ENCODE results near the gene NQO2.
"Not testable (repeated sequence)": the region's sequence is repeated elsewhere in the genome, so short reads cannot be mapped to it uniquely, and the experiment has no call there.

Gene NQO2

GRCh38 chr6:2970753-2971419, 28.8 kb upstream of the NQO2 start:
- peak; percentile 49 to 73 for DNase-seq

- DNase-seq, result peak; percentile 44 to 57
Measured at GRCh38 chr6:2971420-2972218, 28.1 kb upstream of the NQO2 start, which contains the start of gene SERPINB6. SERPINB6 (minus strand) TSS chr6:2971567; CDS start chr6:2959332, 12,235 bp downstream.

GRCh38 chr6:2972219-2972487, 27.5 kb upstream of the NQO2 start:
- DNase-seq, result not testable (repeated sequence)

- not testable (repeated sequence) for DNase-seq
Measured at GRCh38 chr6:2972685-2973084, 27.0 kb upstream of the NQO2 start.

GRCh38 chr6:2973180-2973579, 26.5 kb upstream of the NQO2 start:
- not testable (repeated sequence) for DNase-seq

- DNase-seq, result no peak
Measured at GRCh38 chr6:2973676-2974075, 26.0 kb upstream of the NQO2 start.

GRCh38 chr6:2976060-2976459, 23.6 kb upstream of the NQO2 start:
- no peak for DNase-seq

GRCh38 chr6:2976571-2977085, 23.1 kb upstream of the NQO2 start:
- no peak for DNase-seq

GRCh38 chr6:2977290-2977689, 22.4 kb upstream of the NQO2 start:
- no peak for DNase-seq

GRCh38 chr6:2977799-2978590, 21.7 kb upstream of the NQO2 start:
- no peak for DNase-seq

- no peak for DNase-seq
Measured at GRCh38 chr6:2978923-2979322, 20.8 kb upstream of the NQO2 start.

- DNase-seq, result no peak
Measured at GRCh38 chr6:2979819-2980464, 19.8 kb upstream of the NQO2 start.

- DNase-seq, result no peak
Measured at GRCh38 chr6:2980465-2980855, 19.2 kb upstream of the NQO2 start.

GRCh38 chr6:2982426-2983117, 17.1 kb upstream of the NQO2 start:
- DNase-seq, result no peak

GRCh38 chr6:2984738-2985406, 14.8 kb upstream of the NQO2 start:
- no peak for DNase-seq

GRCh38 chr6:2986722-2987221, 12.9 kb upstream of the NQO2 start:
- DNase-seq, result no peak

- DNase-seq, result no peak
Measured at GRCh38 chr6:2988094-2988425, 11.6 kb upstream of the NQO2 start.

- peak; percentile 80 to 81 for DNase-seq
Measured at GRCh38 chr6:2988426-2989331, 11.0 kb upstream of the NQO2 start.

- peak; percentile 65 to 74 for DNase-seq
Measured at GRCh38 chr6:2989332-2990247, 10.1 kb upstream of the NQO2 start.

Data from stimulated activated CD4-positive, alpha-beta T cell treated with anti-CD3 and anti-CD28 coated beads, Interleukin-2, amount 100 ng/mL, for 24 hours (primary cell).